Lower leg skin (tissue), 4 donors: ENCODE results near the gene RABL3. TPM values are rescaled to one million over a fixed set of nuclear protein-coding genes. Genes with fewer than 3 reads are reported as not detected.

Experiments
- DNase-seq, 2 donors: peaks; one replicate each; pipeline ENCODE4 v3.0.0-alpha.2; 2019; ENCODE audit warnings: low spot score in 2 of 2
- H3K4me3 ChIP-seq: fragments of 200-600 bp; sonication (generic); 2 replicates; pipeline ENCODE4 v1.5.1; 2017; ENCODE audit warnings: mild to moderate bottlenecking, low read depth; ENCODE audit not compliant: poor library complexity, severe bottlenecking
- CTCF ChIP-seq, 3 donors: fragments of 450-650 bp; IDR thresholded peaks; one replicate each; pipeline ENCODE4 v1.5.1; 2016; ENCODE audit warnings: antibody characterized with exemption in 3 of 3, mild to moderate bottlenecking in 3 of 3, moderate library complexity in 2 of 3
- POLR2A ChIP-seq, 2 donors: fragments of 450-650 bp; IDR thresholded peaks; one replicate each; pipeline ENCODE4 v1.6.1; 2016 to 2017; ENCODE audit warnings: antibody characterized with exemption in 2 of 2, mild to moderate bottlenecking in 1 of 2, moderate library complexity in 1 of 2
- WGBS, 2 donors: methylation state at CpG; one replicate each; pipeline ENCODE4 v1.1.5; 2018; 5-methylcytosine and 5-hydroxymethylcytosine counted together
- intact Hi-C: fragments of 100-400 bp; cut with DNase I; formaldehyde crosslinking; loops from one replicate; pipeline ENCODE4 v1.15.0; 2023; ENCODE audit warnings: low total_unique reads
- total RNA-seq, 4 donors: library from RNA; depleted of rRNA; stranded (reverse); fragments of >200 nt; gene quantifications; one replicate each; pipeline ENCODE4 v1.1.0, GENCODE V29; 2016

The RABL3 gene
- total RNA-seq, 4 donors from 2014 or later = 8.5 to 27.0 (median 13.1) TPM

- WGBS, 2 donors = 100% methylated on average over 1 of the region's 1 CpG
Observed at GRCh38 chr3:120685411-120685810, 56.9 kb downstream of the RABL3 start.

GRCh38 chr3:120684896-120685295, 57.4 kb downstream of the RABL3 start:
- WGBS, 2 donors = 70 to 73% methylated on average over 4 of the region's 4 CpGs
- DNase-seq = no peak
- H3K4me3 ChIP-seq = no peak overlapping the region
- no peak for TF ChIP-seq POLR2A (IDR thresholded peaks at IDR 0.05)
- no peak for TF ChIP-seq CTCF (IDR thresholded peaks at IDR 0.05)
- intact Hi-C loops = no loop called here

More at GRCh38 chr3:120685411-120685810, 56.9 kb downstream of the RABL3 start:
- no peak for DNase-seq
- TF ChIP-seq CTCF (IDR thresholded peaks at IDR 0.05) = no peak
- TF ChIP-seq POLR2A (IDR thresholded peaks at IDR 0.05) = no peak
- intact Hi-C loops = no loop called here
- no peak overlapping the region for H3K4me3 ChIP-seq

- intact Hi-C loops = no loop called here
- TF ChIP-seq CTCF (IDR thresholded peaks at IDR 0.05) (no peak), POLR2A (IDR thresholded peaks at IDR 0.05) (no peak)
- WGBS, 2 donors = 83 to 87% methylated on average over 3 of the region's 3 CpGs
- no peak overlapping the region for H3K4me3 ChIP-seq
- no peak for DNase-seq
Observed at GRCh38 chr3:120683671-120684301, 58.5 kb downstream of the RABL3 start.

- intact Hi-C loops = no loop called here
- no peak overlapping the region for H3K4me3 ChIP-seq
- 91 to 92% methylated on average over 1 of the region's 1 CpG for WGBS, 2 donors
- TF ChIP-seq CTCF (IDR thresholded peaks at IDR 0.05) (no peak), POLR2A (IDR thresholded peaks at IDR 0.05) (no peak)
- DNase-seq = no peak
Observed at GRCh38 chr3:120683213-120683612, 59.1 kb downstream of the RABL3 start.

GRCh38 chr3:120682095-120682681, 60.1 kb downstream of the RABL3 start, which contains the start of gene HGD:
Gene HGD, minus strand, starts transcription at chr3:120682239. Its CDS starts 128 bp downstream, at chr3:120682111.
- no peak for TF ChIP-seq CTCF (IDR thresholded peaks at IDR 0.05)
- TF ChIP-seq POLR2A (IDR thresholded peaks at IDR 0.05) = no peak
- no peak within 1 kb of the TSS for H3K4me3 ChIP-seq
- WGBS, 2 donors = 88 to 94% methylated on average over 5 of the region's 5 CpGs

More at GRCh38 chr3:120682095-120682681, 60.1 kb downstream of the RABL3 start, which contains the start of gene HGD:
- DNase-seq = no peak
- intact Hi-C loops = no loop called here
